H9 (cell line): ENCODE results near the gene ATF6. TPM values are rescaled to one million over a fixed set of nuclear protein-coding genes. Genes with fewer than 3 reads are reported as not detected.

Source experiments
- DNase-seq: peaks from one replicate; pipeline ENCODE4 v3.0.0-alpha.2; 2017
- H2AFZ ChIP-seq: one replicate; pipeline ENCODE4 v1.6.1; 2013; ENCODE audit warnings: mild to moderate bottlenecking, low read length, control low read depth, moderate library complexity
- H2AK5ac ChIP-seq: 2 replicates; pipeline ENCODE4 v1.6.1; 2013; ENCODE audit warnings: low read length, control low read depth, mixed read lengths; ENCODE audit not compliant: insufficient read length
- H2BK120ac ChIP-seq: one replicate; pipeline ENCODE4 v1.6.1; 2013; ENCODE audit warnings: low read depth, mild to moderate bottlenecking, low read length, control low read depth, inconsistent platforms; ENCODE audit not compliant: poor library complexity, severe bottlenecking
- H2BK12ac ChIP-seq: 2 replicates; pipeline ENCODE4 v1.6.1; 2013; ENCODE audit warnings: low read length, control low read depth, mixed read lengths, low read depth; ENCODE audit not compliant: insufficient read length
- H2BK15ac ChIP-seq: 2 replicates; pipeline ENCODE4 v1.6.1; 2013; ENCODE audit warnings: low read depth, low read length, control low read depth
- H2BK20ac ChIP-seq: one replicate; pipeline ENCODE4 v1.6.1; 2013; ENCODE audit warnings: low read depth, mild to moderate bottlenecking, low read length, control low read depth, inconsistent platforms; ENCODE audit not compliant: poor library complexity, severe bottlenecking
- H2BK5ac ChIP-seq: 2 replicates; pipeline ENCODE4 v1.6.1; 2013; ENCODE audit warnings: low read length, control low read depth, mixed read lengths; ENCODE audit not compliant: insufficient read length
- H3K14ac ChIP-seq: 2 replicates; pipeline ENCODE4 v1.6.1; 2013; ENCODE audit warnings: low read length, control low read depth; ENCODE audit not compliant: insufficient read depth
- H3K18ac ChIP-seq: 2 replicates; pipeline ENCODE4 v1.6.1; 2013; ENCODE audit warnings: low read depth, mild to moderate bottlenecking, mixed read lengths, low read length, control low read depth; ENCODE audit not compliant: insufficient read length
- H3K23ac ChIP-seq: 2 replicates; pipeline ENCODE4 v1.6.1; 2013; ENCODE audit warnings: low read length, control low read depth, mixed read lengths, low read depth; ENCODE audit not compliant: insufficient read length
- H3K23me2 ChIP-seq: 2 replicates; pipeline ENCODE4 v1.6.1; 2013; ENCODE audit warnings: low read depth, mild to moderate bottlenecking, mixed read lengths, low read length, control low read depth; ENCODE audit not compliant: insufficient read length, poor library complexity, severe bottlenecking
- H3K27ac ChIP-seq: 2 replicates; pipeline ENCODE4 v1.5.1; 2013; ENCODE audit warnings: low read length, control low read depth, mixed read lengths, low read depth; ENCODE audit not compliant: insufficient read length
- H3K27me3 ChIP-seq: 2 replicates; pipeline ENCODE4 v1.6.1; 2013; ENCODE audit warnings: low read length, control low read depth, inconsistent platforms; ENCODE audit not compliant: insufficient read depth
- H3K4ac ChIP-seq: 2 replicates; pipeline ENCODE4 v1.6.1; 2013; ENCODE audit warnings: low read depth, mild to moderate bottlenecking, control low read depth, inconsistent platforms, low read length, moderate library complexity
- H3K4me1 ChIP-seq: 2 replicates; pipeline ENCODE4 v1.6.1; 2013; ENCODE audit warnings: low read length, control low read depth, inconsistent platforms; ENCODE audit not compliant: insufficient read depth
- H3K4me2 ChIP-seq: 2 replicates; pipeline ENCODE4 v1.6.1; 2013; ENCODE audit warnings: low read length, control low read depth, mixed read lengths; ENCODE audit not compliant: insufficient read length, insufficient read depth
- H3K56ac ChIP-seq: 2 replicates; pipeline ENCODE4 v1.6.1; 2013; ENCODE audit warnings: low read depth, mild to moderate bottlenecking, mixed read lengths, low read length, control low read depth; ENCODE audit not compliant: insufficient read length
- H3K79me1 ChIP-seq: 2 replicates; pipeline ENCODE4 v1.6.1; 2013; ENCODE audit warnings: low read depth, mild to moderate bottlenecking, moderate library complexity, low read length, control low read depth, inconsistent platforms; ENCODE audit not compliant: insufficient read depth, poor library complexity, severe bottlenecking
- H3K79me2 ChIP-seq: 2 replicates; pipeline ENCODE4 v1.6.1; 2013; ENCODE audit warnings: low read length, control low read depth, inconsistent platforms; ENCODE audit not compliant: insufficient read depth
- H3K9ac ChIP-seq: 2 replicates; pipeline ENCODE4 v1.6.1; 2013; ENCODE audit warnings: low read length, control low read depth, mixed read lengths; ENCODE audit not compliant: insufficient read length; ENCODE audit errors: extremely low read depth
- H3K9me3 ChIP-seq: one replicate; pipeline ENCODE4 v1.6.1; 2013; ENCODE audit warnings: low read depth, low read length, inconsistent platforms; ENCODE audit not compliant: control insufficient read depth
- H3T11ph ChIP-seq: one replicate; pipeline ENCODE4 v1.6.1; 2013; ENCODE audit warnings: mild to moderate bottlenecking, low read length, control low read depth, inconsistent platforms
- H4K20me1 ChIP-seq: one replicate; pipeline ENCODE4 v1.6.1; 2013; ENCODE audit not compliant: control insufficient read depth, insufficient read length, insufficient read depth
- H4K5ac ChIP-seq: 2 replicates; pipeline ENCODE4 v1.6.1; 2013; ENCODE audit warnings: low read depth, mild to moderate bottlenecking, mixed read lengths, low read length, control low read depth; ENCODE audit not compliant: insufficient read length
- H4K8ac ChIP-seq: replicated peaks from 2 replicates; pipeline ENCODE4 v1.6.1; 2013; ENCODE audit warnings: low read length, control low read depth, mixed read lengths, low read depth; ENCODE audit not compliant: insufficient read length
- H4K91ac ChIP-seq: 2 replicates; pipeline ENCODE4 v1.6.1; 2013; ENCODE audit warnings: low read depth, mild to moderate bottlenecking, moderate library complexity, mixed read lengths, low read length, control low read depth; ENCODE audit not compliant: insufficient read length
- H3K27ac Mint-ChIP-seq, 3 experiments: 2 replicates in 2 of 3; 3 replicates in 1 of 3; pipeline ENCODE4 v1.8.0; 2020 to 2021; ENCODE audit warnings: mixed read lengths in 3 of 3, mild to moderate bottlenecking in 1 of 3, moderate library complexity in 1 of 3
- H3K27me3 Mint-ChIP-seq: 2 replicates; pipeline ENCODE4 v1.8.0; 2021; ENCODE audit warnings: low read depth, mild to moderate bottlenecking, moderate library complexity, mixed read lengths
- H3K36me3 Mint-ChIP-seq, 3 experiments: 2 replicates in 2 of 3; 3 replicates in 1 of 3; pipeline ENCODE4 v1.8.0; 2020 to 2021; ENCODE audit warnings: low read depth in 3 of 3, mixed read lengths in 3 of 3; ENCODE audit not compliant: insufficient read depth in 1 of 3
- H3K4me1 Mint-ChIP-seq, 2 experiments: 2 replicates each; pipeline ENCODE4 v1.8.0; 2020; ENCODE audit warnings: mixed read lengths in 2 of 2
- H3K4me3 Mint-ChIP-seq, 2 experiments: 2 replicates in 1 of 2; 3 replicates in 1 of 2; pipeline ENCODE4 v1.8.0; 2020 to 2021; ENCODE audit warnings: mild to moderate bottlenecking in 2 of 2, mixed read lengths in 2 of 2, moderate library complexity in 1 of 2
- H3K9me3 Mint-ChIP-seq, 2 experiments: 2 replicates in 1 of 2; 3 replicates in 1 of 2; pipeline ENCODE4 v1.8.0; 2020; ENCODE audit warnings: mild to moderate bottlenecking in 2 of 2, mixed read lengths in 2 of 2, moderate library complexity in 1 of 2
- CTCF ChIP-seq: fragments of 200-600 bp; sonication (generic); conservative IDR thresholded peaks from 3 replicates; pipeline ENCODE4 v1.8.0; 2021; ENCODE audit warnings: antibody characterized with exemption, mild to moderate bottlenecking
- WGBS: extraction: QIAGEN DNeasy Blood & Tissue Kit; methylation state at CpG from one replicate; pipeline ENCODE4 v1.1.7; 2013; ENCODE audit warnings: missing lambda C conversion rate, low lambda C conversion rate, mixed read lengths; ENCODE audit not compliant: insufficient read length; ENCODE audit errors: extremely low coverage; 5-methylcytosine and 5-hydroxymethylcytosine counted together
- total RNA-seq: library from RNA; stranded (reverse); gene quantifications from 2 replicates; pipeline ENCODE4 v1.2.1, GENCODE V29; 2021

Gene ATF6
- total RNA-seq, 1 experiment from 2014 or later: 11.2 TPM

DNA sequence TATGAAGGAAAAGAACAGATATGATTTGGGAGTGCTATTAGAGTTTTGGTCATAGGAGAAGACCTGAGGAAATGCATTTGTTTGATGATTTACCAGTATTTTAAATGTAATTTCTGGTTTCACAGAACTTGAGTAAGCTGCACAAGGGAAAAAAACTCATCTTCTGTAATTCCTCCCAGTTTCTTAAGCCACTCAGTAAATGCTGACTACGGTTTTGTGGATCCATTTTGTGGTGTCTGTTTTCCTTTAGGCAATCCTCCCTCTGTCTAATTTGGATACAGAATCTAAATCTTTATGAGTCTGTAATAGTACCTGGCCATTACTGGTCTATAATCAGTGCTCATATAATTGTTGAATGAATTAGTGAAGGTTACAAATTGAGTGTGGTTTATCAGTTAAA, 185.5 kb downstream of the ATF6 start:
- no CpG with 5 or more reads among the region's 1 CpG for WGBS
- no peak overlapping the region for H3K27ac Mint-ChIP-seq
- H4K8ac ChIP-seq: no peak overlapping the region

More for the DNA sequence above, 185.5 kb downstream of the ATF6 start:
- H3K23ac ChIP-seq: no peak overlapping the region
- no peak overlapping the region for H4K5ac ChIP-seq
- no peak overlapping the region for H3K4ac ChIP-seq
- H3K14ac ChIP-seq: no peak overlapping the region
- no peak overlapping the region for H2AFZ ChIP-seq
- no peaks in the 10 kb centered on the region for H3K79me1 ChIP-seq
- no peaks in the 10 kb centered on the region for H3K4me1 ChIP-seq
- no peak overlapping the region for H2BK20ac ChIP-seq
- no peaks in the 10 kb centered on the region for H4K20me1 ChIP-seq
- no peak for DNase-seq
- Mint-ChIP-seq H3K4me3 (no peak overlapping the region), H3K9me3 (no peaks in the 10 kb centered on the region), H3K36me3 (no peaks in the 10 kb centered on the region), H3K4me1 (peaks cover 7 to 9% of the 10 kb centered on the region in 2 experiments), H3K27me3 (no peaks in the 10 kb centered on the region)
- H3K9me3 ChIP-seq: no peaks in the 10 kb centered on the region
- no peak overlapping the region for H3K9ac ChIP-seq
- no peak for TF ChIP-seq CTCF
- no peak overlapping the region for H4K91ac ChIP-seq
- H3K27ac ChIP-seq: no peak overlapping the region
- no peak overlapping the region for H3T11ph ChIP-seq
- H2BK120ac ChIP-seq: no peak overlapping the region
- no peaks in the 10 kb centered on the region for H3K27me3 ChIP-seq
- no peak overlapping the region for H2AK5ac ChIP-seq
- no peak overlapping the region for H3K56ac ChIP-seq
- H3K4me2 ChIP-seq: no peak overlapping the region
- H3K79me2 ChIP-seq: no peaks in the 10 kb centered on the region
- no peak overlapping the region for H3K18ac ChIP-seq
- H2BK15ac ChIP-seq: no peak overlapping the region
- no peaks in the 10 kb centered on the region for H3K23me2 ChIP-seq
- no peak overlapping the region for H2BK12ac ChIP-seq
- no peak overlapping the region for H2BK5ac ChIP-seq
